ENCODE results near the gene UBE2D4.

DNA sequence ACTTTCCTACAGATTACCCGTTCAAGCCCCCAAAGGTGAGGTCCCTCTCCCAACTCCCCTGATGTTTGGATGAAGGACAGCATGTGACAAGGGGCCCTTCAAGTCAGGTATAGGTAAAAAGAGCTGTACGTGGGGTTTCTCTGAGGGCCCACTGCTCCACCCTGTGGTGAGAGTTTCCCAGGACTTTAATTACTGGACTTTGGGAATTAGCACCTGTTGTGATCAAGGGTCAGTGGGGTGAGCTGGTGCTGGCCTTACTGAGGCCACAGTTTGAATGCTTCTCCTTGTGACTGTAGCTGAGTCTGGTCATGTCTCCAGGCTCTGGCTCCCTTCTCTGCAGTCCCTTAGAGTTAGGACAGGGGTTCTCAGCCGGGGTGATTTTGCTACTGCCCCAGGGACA is 16.8 kb downstream of the UBE2D4 start:
- no peak for TF ChIP-seq POLR2AphosphoS5 (IDR thresholded peaks at IDR 0.05)
- TF ChIP-seq, protein P1, sequence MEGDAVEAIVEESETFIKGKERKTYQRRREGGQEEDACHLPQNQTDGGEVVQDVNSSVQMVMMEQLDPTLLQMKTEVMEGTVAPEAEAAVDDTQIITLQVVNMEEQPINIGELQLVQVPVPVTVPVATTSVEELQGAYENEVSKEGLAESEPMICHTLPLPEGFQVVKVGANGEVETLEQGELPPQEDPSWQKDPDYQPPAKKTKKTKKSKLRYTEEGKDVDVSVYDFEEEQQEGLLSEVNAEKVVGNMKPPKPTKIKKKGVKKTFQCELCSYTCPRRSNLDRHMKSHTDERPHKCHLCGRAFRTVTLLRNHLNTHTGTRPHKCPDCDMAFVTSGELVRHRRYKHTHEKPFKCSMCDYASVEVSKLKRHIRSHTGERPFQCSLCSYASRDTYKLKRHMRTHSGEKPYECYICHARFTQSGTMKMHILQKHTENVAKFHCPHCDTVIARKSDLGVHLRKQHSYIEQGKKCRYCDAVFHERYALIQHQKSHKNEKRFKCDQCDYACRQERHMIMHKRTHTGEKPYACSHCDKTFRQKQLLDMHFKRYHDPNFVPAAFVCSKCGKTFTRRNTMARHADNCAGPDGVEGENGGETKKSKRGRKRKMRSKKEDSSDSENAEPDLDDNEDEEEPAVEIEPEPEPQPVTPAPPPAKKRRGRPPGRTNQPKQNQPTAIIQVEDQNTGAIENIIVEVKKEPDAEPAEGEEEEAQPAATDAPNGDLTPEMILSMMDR (IDR thresholded peaks at IDR 0.05): no peak
